Measurements from ENCODE around the gene RNU11.
"Not testable (repeated sequence)": the region's sequence is repeated elsewhere in the genome, so short reads cannot be mapped to it uniquely, and the experiment has no call there.

RNU11 gene

GRCh38 chr1:28644494-28644893, 3.9 kb upstream of the RNU11 start:
- in situ Hi-C loops (cut with MboI; ENCODE audit: low sequenced_read_pairs): loop anchor here (10.0 kb wide), 2 partner anchors 230 to 540 kb away; partner anchors contain the start of gene SRSF4
- Histone ChIP-seq H3K9me3 (no peaks in the 10 kb centered on the region), H3K4me3 (no peak overlapping the region), H3K4me1 (peaks cover 16% of the 10 kb centered on the region), H3K27me3 (ENCODE audit: low read depth) (no peaks in the 10 kb centered on the region), H3K36me3 (replicated peaks) (0 out of 2 replicates have a peak, but pooled peaks cover 2% of the 10 kb centered on the region)
- no peak for DNase-seq (ENCODE audit: low spot score in 2 of 2)

- H3K4me3 ChIP-seq; H3K27me3 ChIP-seq (ENCODE audit: low read depth); H3K9me3 ChIP-seq; DNase-seq (ENCODE audit: low spot score in 2 of 2); H3K36me3 ChIP-seq (replicated peaks): not testable (repeated sequence)
- peaks cover 19% of the 10 kb centered on the region for H3K4me1 ChIP-seq
- in situ Hi-C loops (cut with MboI; ENCODE audit: low sequenced_read_pairs): loop anchor here (10.0 kb wide), 2 partner anchors 229 to 539 kb away; partner anchors contain the start of gene SRSF4
These were observed 3.0 kb upstream of the RNU11 start for GRCh38 chr1:28645406-28645805.

GRCh38 chr1:28646040-28646439, 2.4 kb upstream of the RNU11 start:
- in situ Hi-C loops (cut with MboI; ENCODE audit: low sequenced_read_pairs): loop anchor here (10.0 kb wide), 2 partner anchors 229 to 539 kb away; partner anchors contain the start of gene SRSF4
- Histone ChIP-seq H3K9me3 (no peaks in the 10 kb centered on the region), H3K36me3 (replicated peaks) (0 out of 2 replicates have a peak, but pooled peaks cover 2% of the 10 kb centered on the region), H3K4me3 (no peak overlapping the region), H3K4me1 (peaks cover 19% of the 10 kb centered on the region), H3K27me3 (ENCODE audit: low read depth) (no peaks in the 10 kb centered on the region)
- no peak for DNase-seq (ENCODE audit: low spot score in 2 of 2)

- in situ Hi-C loops (cut with MboI; ENCODE audit: low sequenced_read_pairs): loop anchor here (10.0 kb wide), 2 partner anchors 227 to 537 kb away; partner anchors contain the start of gene SRSF4
- peak; percentile 90 to 94 for DNase-seq (ENCODE audit: low spot score in 2 of 2)
- no peaks in the 10 kb centered on the region for H3K9me3 ChIP-seq
These were observed 359 bp upstream of the RNU11 start for GRCh38 chr1:28648008-28648473.

GRCh38 chr1:28653063-28653462, 4.7 kb downstream of the RNU11 start:
- in situ Hi-C loops (cut with MboI; ENCODE audit: low sequenced_read_pairs); H3K4me1 ChIP-seq; H3K36me3 ChIP-seq (replicated peaks); H3K9me3 ChIP-seq; H3K27me3 ChIP-seq (ENCODE audit: low read depth); DNase-seq (ENCODE audit: low spot score in 2 of 2); H3K4me3 ChIP-seq: not testable (repeated sequence)

More at GRCh38 chr1:28648008-28648473, 359 bp upstream of the RNU11 start:
- no peaks in the 10 kb centered on the region for H3K27me3 ChIP-seq (ENCODE audit: low read depth)
- H3K4me1 ChIP-seq: peaks cover 19% of the 10 kb centered on the region
- H3K4me3 ChIP-seq: peak overlapping the region; percentile 13
- no peaks in the 10 kb centered on the region for H3K36me3 ChIP-seq (replicated peaks)

- H3K9me3 ChIP-seq; H3K27me3 ChIP-seq (ENCODE audit: low read depth); in situ Hi-C loops (cut with MboI; ENCODE audit: low sequenced_read_pairs); H3K4me1 ChIP-seq; H3K4me3 ChIP-seq; H3K36me3 ChIP-seq (replicated peaks): not testable (repeated sequence)
- DNase-seq (ENCODE audit: low spot score in 2 of 2): peak in 1 of 2 experiments; percentile 22
These were observed 5.5 kb downstream of the RNU11 start for GRCh38 chr1:28653870-28654269.

- in situ Hi-C loops (cut with MboI; ENCODE audit: low sequenced_read_pairs); H3K4me3 ChIP-seq; H3K27me3 ChIP-seq (ENCODE audit: low read depth); H3K36me3 ChIP-seq (replicated peaks); DNase-seq (ENCODE audit: low spot score in 2 of 2); H3K4me1 ChIP-seq; H3K9me3 ChIP-seq: not testable (repeated sequence)
These were observed 7.3 kb downstream of the RNU11 start for GRCh38 chr1:28655448-28656311.

GRCh38 chr1:28656335-28656734, 7.9 kb downstream of the RNU11 start:
- DNase-seq (ENCODE audit: low spot score in 2 of 2): no peak
- no peaks in the 10 kb centered on the region for H3K27me3 ChIP-seq (ENCODE audit: low read depth)
- no peaks in the 10 kb centered on the region for H3K4me1 ChIP-seq
- in situ Hi-C loops (cut with MboI; ENCODE audit: low sequenced_read_pairs): no loop called here
- no peaks in the 10 kb centered on the region for H3K9me3 ChIP-seq
- H3K36me3 ChIP-seq (replicated peaks): no peaks in the 10 kb centered on the region
- no peak overlapping the region for H3K4me3 ChIP-seq

- Histone ChIP-seq H3K9me3 (no peaks in the 10 kb centered on the region), H3K27me3 (ENCODE audit: low read depth) (no peaks in the 10 kb centered on the region), H3K4me1 (peaks cover 8% of the 10 kb centered on the region), H3K36me3 (replicated peaks) (no peaks in the 10 kb centered on the region), H3K4me3 (no peak overlapping the region)
- in situ Hi-C loops (cut with MboI; ENCODE audit: low sequenced_read_pairs): no loop called here
- DNase-seq (ENCODE audit: low spot score in 2 of 2): no peak
These were observed 15.6 kb downstream of the RNU11 start for GRCh38 chr1:28663871-28664470.

GRCh38 chr1:28666806-28667205, 18.4 kb downstream of the RNU11 start:
- Histone ChIP-seq H3K9me3 (no peaks in the 10 kb centered on the region), H3K4me1 (peaks cover 8% of the 10 kb centered on the region), H3K36me3 (replicated peaks) (no peaks in the 10 kb centered on the region), H3K4me3 (no peak overlapping the region), H3K27me3 (ENCODE audit: low read depth) (no peaks in the 10 kb centered on the region)
- DNase-seq (ENCODE audit: low spot score in 2 of 2): no peak
- in situ Hi-C loops (cut with MboI; ENCODE audit: low sequenced_read_pairs): no loop called here

GRCh38 chr1:28668191-28668955, 20.0 kb downstream of the RNU11 start, which contains the start of gene GMEB1:
TSS of gene GMEB1 (plus strand) at chr1:28668784. CDS start at chr1:28683613, 14,829 bp downstream.
- peak; percentile 90 for DNase-seq (ENCODE audit: low spot score in 2 of 2)
- peak within 1 kb of the TSS; percentile 62 for H3K4me3 ChIP-seq
- peaks cover 8% of the 10 kb centered on the region for H3K4me1 ChIP-seq
- H3K36me3 ChIP-seq (replicated peaks): no peaks in the 10 kb centered on the region
- H3K27me3 ChIP-seq (ENCODE audit: low read depth): no peaks in the 10 kb centered on the region
- no peaks in the 10 kb centered on the region for H3K9me3 ChIP-seq
- in situ Hi-C loops (cut with MboI; ENCODE audit: low sequenced_read_pairs): no loop called here

GRCh38 chr1:28668956-28669723, 20.7 kb downstream of the RNU11 start:
- peak; percentile 33 to 61 for DNase-seq (ENCODE audit: low spot score in 2 of 2)
- H3K4me1 ChIP-seq: peaks cover 8% of the 10 kb centered on the region
- H3K36me3 ChIP-seq (replicated peaks): no peaks in the 10 kb centered on the region
- H3K9me3 ChIP-seq: no peaks in the 10 kb centered on the region
- in situ Hi-C loops (cut with MboI; ENCODE audit: low sequenced_read_pairs): no loop called here
- H3K27me3 ChIP-seq (ENCODE audit: low read depth): no peaks in the 10 kb centered on the region
- peak overlapping the region; percentile 62 for H3K4me3 ChIP-seq
